Stimulated activated CD4-positive, alpha-beta T cell treated with anti-CD3 and anti-CD28 coated beads, Interleukin-4, amount 100 ng/mL, for 48 hours (primary cell): Measurements from ENCODE around the gene NOMO2.
"Not testable (repeated sequence)": the region's sequence is repeated elsewhere in the genome, so short reads cannot be mapped to it uniquely, and the experiment has no call there.

Source experiments
- DNase-seq, 2 donors: peaks; one replicate each; pipeline ENCODE4 v3.0.0-alpha.2; 2020; ENCODE audit warnings: low read depth in 2 of 2

NOMO2 gene

GRCh38 chr16:18577942-18578341 lies 16.0 kb upstream of the NOMO2 start:
- not testable (repeated sequence) for DNase-seq

- not testable (repeated sequence) for DNase-seq
Measured at GRCh38 chr16:18575945-18576344, 14.0 kb upstream of the NOMO2 start.

GRCh38 chr16:18575298-18575917 lies 13.5 kb upstream of the NOMO2 start:
- not testable (repeated sequence) for DNase-seq

- DNase-seq = not testable (repeated sequence)
Measured at GRCh38 chr16:18573887-18574286, 12.0 kb upstream of the NOMO2 start.

- not testable (repeated sequence) for DNase-seq
Measured at GRCh38 chr16:18572973-18573372, 11.1 kb upstream of the NOMO2 start.

- DNase-seq = not testable (repeated sequence)
Measured at GRCh38 chr16:18571307-18571850, 9.5 kb upstream of the NOMO2 start.

- not testable (repeated sequence) for DNase-seq
Measured at GRCh38 chr16:18570529-18571306, 8.8 kb upstream of the NOMO2 start.

GRCh38 chr16:18560416-18561220 lies 1.3 kb downstream of the NOMO2 start:
- DNase-seq = not testable (repeated sequence)

GRCh38 chr16:18553671-18554070 lies 8.2 kb downstream of the NOMO2 start:
- not testable (repeated sequence) for DNase-seq

GRCh38 chr16:18547382-18547781 lies 14.5 kb downstream of the NOMO2 start:
- DNase-seq = not testable (repeated sequence)

GRCh38 chr16:18546853-18547252 lies 15.0 kb downstream of the NOMO2 start:
- DNase-seq = not testable (repeated sequence)

- not testable (repeated sequence) for DNase-seq
Measured at GRCh38 chr16:18544232-18545081, 17.4 kb downstream of the NOMO2 start.

- not testable (repeated sequence) for DNase-seq
Measured at GRCh38 chr16:18541912-18542311, 20.0 kb downstream of the NOMO2 start.

GRCh38 chr16:18537004-18537403 lies 24.9 kb downstream of the NOMO2 start:
- DNase-seq = not testable (repeated sequence)

GRCh38 chr16:18535519-18536168 lies 26.3 kb downstream of the NOMO2 start:
- DNase-seq = not testable (repeated sequence)

GRCh38 chr16:18534308-18534707 lies 27.6 kb downstream of the NOMO2 start:
- DNase-seq = not testable (repeated sequence)

GRCh38 chr16:18531323-18531722 lies 30.6 kb downstream of the NOMO2 start:
- not testable (repeated sequence) for DNase-seq

- not testable (repeated sequence) for DNase-seq
Measured at GRCh38 chr16:18530329-18530728, 31.6 kb downstream of the NOMO2 start.

- not testable (repeated sequence) for DNase-seq
Measured at GRCh38 chr16:18526547-18526946, 35.4 kb downstream of the NOMO2 start.

- DNase-seq = not testable (repeated sequence)
Measured at GRCh38 chr16:18525882-18526482, 35.9 kb downstream of the NOMO2 start.
